ENCODE results near the gene CLK1.
"Not testable (repeated sequence)": the region's sequence is repeated elsewhere in the genome, so short reads cannot be mapped to it uniquely, and the experiment has no call there.

CLK1 gene

GRCh38 chr2:200864176-200865034 is at the start of gene CLK1:
CLK1 (minus strand) TSS chr2:200864658; CDS start chr2:200861862, 2,796 bp downstream.
- peak; percentile 80 for DNase-seq

DNA sequence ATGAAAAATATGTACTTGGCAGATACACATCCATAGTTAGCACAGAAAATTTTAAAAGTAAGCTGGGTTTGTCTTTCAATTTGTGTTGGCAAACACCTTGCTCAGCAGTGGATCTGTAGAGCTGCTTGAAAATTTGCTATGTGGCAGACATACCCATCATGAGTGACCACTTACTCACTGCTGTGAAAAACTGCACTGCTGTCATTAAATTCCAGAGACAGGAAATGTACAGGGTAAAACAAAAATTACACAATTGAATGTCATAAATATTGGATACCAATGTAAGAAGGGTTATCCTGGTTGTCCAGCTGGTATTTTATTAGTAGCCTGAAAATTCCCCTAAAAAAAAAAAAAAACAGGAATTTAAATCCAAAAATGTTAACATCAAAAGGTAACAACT is 49.2 kb upstream of the CLK1 start:
- DNase-seq = no peak

- no peak for DNase-seq
These were observed 45.5 kb upstream of the CLK1 start for GRCh38 chr2:200909958-200910357.

- DNase-seq = peak; percentile 20
These were observed 41.3 kb upstream of the CLK1 start for GRCh38 chr2:200905618-200906296.

- DNase-seq = peak; percentile 47
These were observed 37.1 kb upstream of the CLK1 start for GRCh38 chr2:200901459-200902072.

- no peak for DNase-seq
These were observed 35.0 kb upstream of the CLK1 start for GRCh38 chr2:200899482-200899881.

GRCh38 chr2:200888704-200889625 is 24.5 kb upstream of the CLK1 start, which contains the start of the genes NIF3L1 and PPIL3:
NIF3L1 (plus strand) TSS chr2:200889371; CDS start chr2:200891944, 2,573 bp downstream.
PPIL3 (minus strand) TSS chr2:200889077; CDS start chr2:200887615, 1,462 bp downstream.
- peak; percentile 97 for DNase-seq

DNA sequence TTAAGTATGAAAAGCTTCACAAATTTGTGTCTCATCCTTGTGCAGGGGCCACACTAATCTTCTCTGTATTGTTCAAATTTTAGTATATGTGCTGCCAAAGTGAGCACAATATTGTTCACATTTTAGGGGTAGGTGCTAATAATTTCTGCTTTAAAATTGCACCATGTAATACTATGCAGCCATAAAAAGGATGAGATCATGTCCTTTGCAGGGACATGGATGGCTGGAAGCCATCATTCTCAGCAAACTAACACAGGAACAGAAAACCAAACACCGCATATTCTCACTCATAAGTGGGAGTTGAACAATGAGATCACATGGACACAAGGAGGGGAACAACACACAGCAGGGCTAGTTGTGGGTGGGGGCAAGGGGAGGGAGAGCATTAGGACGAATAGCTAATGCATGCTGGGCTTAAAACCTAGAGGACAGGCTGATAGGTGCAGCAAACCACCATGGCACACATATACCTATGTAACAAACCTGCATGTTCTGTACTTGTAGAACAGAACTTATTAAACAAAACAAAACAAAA is 17.3 kb upstream of the CLK1 start:
- not testable (repeated sequence) for DNase-seq

- DNase-seq = no peak
These were observed 13.9 kb upstream of the CLK1 start for GRCh38 chr2:200878289-200878880.

GRCh38 chr2:200877443-200877842 is 13.0 kb upstream of the CLK1 start:
- DNase-seq = no peak

DNA sequence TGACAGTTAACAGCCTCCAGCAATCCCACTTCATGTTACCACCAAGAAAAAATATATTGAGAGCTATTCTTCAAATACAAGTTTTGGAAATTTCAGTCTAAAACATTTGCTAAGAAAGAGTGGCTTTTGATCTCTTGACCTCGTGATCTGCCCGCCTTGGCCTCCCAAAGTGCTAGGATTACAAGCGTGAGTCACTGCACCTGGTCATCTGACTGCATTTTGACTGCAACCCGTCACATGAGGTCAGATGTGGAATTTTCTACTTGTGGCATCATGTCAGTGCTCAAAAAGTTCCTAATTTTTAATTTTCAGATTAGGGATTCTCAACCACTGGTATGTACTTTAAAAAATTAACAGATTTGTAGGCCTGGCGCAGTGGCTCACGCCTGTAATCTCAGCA is 9.1 kb upstream of the CLK1 start:
- DNase-seq = no peak

DNA sequence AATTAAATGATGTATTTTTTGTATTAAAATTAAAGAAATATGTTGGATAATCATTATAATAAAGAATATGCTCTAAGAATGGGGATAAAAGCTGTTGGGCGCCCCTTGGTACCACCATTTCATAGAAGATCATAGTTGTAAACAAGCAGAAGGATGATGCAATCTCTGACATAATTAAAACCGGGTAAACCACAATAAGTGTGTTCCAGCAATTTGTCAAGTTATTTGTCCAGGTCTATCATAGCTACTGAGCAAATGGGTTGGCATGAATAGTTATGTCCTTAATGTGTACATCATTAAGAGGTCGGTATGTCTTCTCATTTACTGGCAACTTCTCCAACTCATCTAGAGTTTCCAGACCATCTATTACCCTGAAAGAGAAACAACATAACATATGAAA is 6.7 kb upstream of the CLK1 start:
- no peak for DNase-seq

DNA sequence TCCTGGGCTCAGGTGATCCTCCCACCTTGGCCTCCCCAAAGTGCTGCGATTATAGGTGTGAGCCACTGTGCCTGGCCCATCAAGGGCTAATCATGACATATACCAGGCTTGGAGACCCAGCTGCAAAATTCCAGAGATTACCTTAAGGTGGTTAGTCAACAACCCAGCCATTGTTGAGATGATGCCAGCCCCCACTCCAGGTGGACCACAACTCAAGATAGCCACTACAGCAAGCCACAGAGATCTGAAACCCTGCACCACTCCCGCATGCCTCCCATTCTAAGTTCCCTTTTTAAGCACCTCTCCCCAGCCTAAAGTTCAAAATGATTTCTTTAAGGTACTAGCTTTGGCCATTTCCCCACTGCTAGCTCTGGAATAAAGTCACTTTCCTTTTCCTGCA is 4.6 kb upstream of the CLK1 start:
- no peak for DNase-seq

GRCh38 chr2:200863782-200864175 is 679 bp downstream of the CLK1 start:
- DNase-seq = peak; percentile 61

- peak; percentile 33 for DNase-seq
These were observed 1.9 kb downstream of the CLK1 start for GRCh38 chr2:200862532-200863000.

GRCh38 chr2:200861617-200862155 is 2.8 kb downstream of the CLK1 start:
- no peak for DNase-seq

- DNase-seq = no peak
These were observed 4.2 kb downstream of the CLK1 start for GRCh38 chr2:200860092-200860795.

DNA sequence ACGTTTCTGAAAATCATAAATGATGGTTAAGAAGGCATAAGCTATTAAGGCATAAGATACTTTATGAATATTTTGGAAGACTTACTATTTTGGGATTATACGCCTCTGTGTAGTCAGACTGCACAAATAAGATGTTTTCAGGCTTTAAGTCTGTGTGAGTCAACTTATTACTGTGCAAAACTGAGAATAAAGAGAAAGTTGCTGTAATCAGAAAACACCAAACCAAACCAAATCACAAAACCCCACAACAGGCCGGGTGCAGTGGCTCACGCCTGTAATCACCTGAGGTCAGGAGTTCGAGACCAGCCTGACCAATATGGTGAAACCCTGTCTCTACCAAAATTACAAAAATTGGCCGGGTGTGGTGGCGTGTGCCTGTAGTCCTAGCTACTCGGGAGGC is 7.7 kb downstream of the CLK1 start:
- DNase-seq = no peak

DNA sequence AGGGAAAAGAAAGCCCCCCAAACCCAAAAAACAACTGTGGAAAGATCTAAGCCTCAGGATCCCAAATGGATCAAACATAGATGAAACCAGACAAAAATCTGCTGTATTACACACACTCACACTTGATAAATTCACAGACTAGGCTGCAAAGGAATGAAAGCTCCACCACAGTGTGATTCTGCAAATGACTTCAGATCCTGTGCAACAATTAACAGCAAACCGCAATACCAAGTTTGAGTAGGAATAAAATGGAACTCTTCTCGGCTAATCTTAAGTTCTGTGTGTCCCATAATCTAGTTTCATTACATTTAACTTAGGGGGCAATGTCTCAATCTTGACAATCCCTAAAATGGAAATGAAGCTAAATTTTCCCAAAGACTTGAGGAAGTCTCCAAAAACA is 11.9 kb downstream of the CLK1 start:
- no peak for DNase-seq

DNA sequence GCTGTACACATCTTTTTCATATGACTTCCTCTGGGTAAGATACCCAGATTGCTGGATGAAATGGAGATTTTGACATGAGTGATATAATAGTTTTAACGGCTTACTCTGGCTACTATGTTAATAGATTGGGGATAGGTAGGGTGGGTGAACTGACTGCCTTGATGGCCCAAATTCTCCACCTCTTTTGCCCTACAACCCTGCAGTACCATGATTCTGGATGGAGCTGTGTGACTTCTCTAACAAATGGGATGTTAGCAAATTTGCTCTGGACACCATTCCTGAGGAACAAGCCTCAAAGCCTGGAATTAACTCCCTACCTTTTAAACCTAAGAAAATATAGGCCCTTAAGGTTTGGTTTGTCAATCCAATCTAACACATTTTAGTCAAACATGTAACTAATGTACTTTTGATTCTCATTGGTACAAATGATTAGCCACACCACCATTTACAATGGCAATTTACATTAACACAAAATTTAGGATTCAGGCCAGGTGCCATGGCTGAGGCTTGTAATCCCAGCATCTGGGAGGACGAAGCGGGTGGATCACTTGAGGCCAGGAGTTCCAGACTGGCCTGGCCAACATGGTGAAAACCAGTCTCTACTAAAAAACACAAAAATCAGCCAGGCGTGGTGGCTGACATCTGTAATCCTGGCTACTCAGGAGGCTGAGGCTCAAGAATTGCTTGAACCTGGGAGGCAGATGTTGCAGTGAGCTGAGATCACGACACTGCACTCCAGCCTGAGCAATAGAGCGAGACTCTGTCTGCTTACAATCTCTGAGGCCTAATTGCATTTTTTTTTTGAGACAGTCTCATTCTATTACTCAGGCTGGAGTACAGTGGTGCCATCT is 12.8 kb downstream of the CLK1 start:
- no peak for DNase-seq

Measured in DMS79 treated with DMSO at 0.1 percent for 48 hours (cell line).